NCI-H524 treated with DMSO at 0.1 percent for 48 hours (cell line): ENCODE data around the gene TBC1D3K.
"Not testable (repeated sequence)": the region's sequence is repeated elsewhere in the genome, so short reads cannot be mapped to it uniquely, and the experiment has no call there.

Source experiments
- DNase-seq: peaks from one replicate; lab custom pipeline; 2025; lab: John Stamatoyannopoulos, UW

The TBC1D3K gene

GRCh38 chr17:37924115-37924514 is at the start of gene TBC1D3K:
TSS of gene TBC1D3K (plus strand) at chr17:37924415. CDS start at chr17:37926000, 1,585 bp downstream.
- DNase-seq = not testable (repeated sequence)

GRCh38 chr17:37884516-37884915 is 39.7 kb upstream of the TBC1D3K start:
- DNase-seq = no peak

- no peak for DNase-seq
These were observed 39.1 kb upstream of the TBC1D3K start for GRCh38 chr17:37885136-37885535.

GRCh38 chr17:37888881-37889280 is 35.3 kb upstream of the TBC1D3K start:
- DNase-seq = no peak

- not testable (repeated sequence) for DNase-seq
These were observed 27.3 kb upstream of the TBC1D3K start for GRCh38 chr17:37896961-37897360.
